GM19467 (cell line): Measurements from ENCODE around the gene ADGRE1.

Source experiments
- ATAC-seq: cut with Tn5 transposase; IDR thresholded peaks from one replicate; pipeline ENCODE4 v1.9.1; 2021; ENCODE audit warnings: mild to moderate bottlenecking, moderate library complexity; ENCODE audit not compliant: unreplicated experiment

The ADGRE1 gene

GRCh38 chr19:6873708-6874431 lies 13.5 kb upstream of the ADGRE1 start:
- ATAC-seq, result no peak

GRCh38 chr19:6875218-6875617 lies 12.2 kb upstream of the ADGRE1 start:
- ATAC-seq, result no peak

- ATAC-seq, result no peak
Observed at GRCh38 chr19:6876748-6877147, 10.6 kb upstream of the ADGRE1 start.

- ATAC-seq, result no peak
Observed at GRCh38 chr19:6877766-6878165, 9.6 kb upstream of the ADGRE1 start.

GRCh38 chr19:6886277-6886897 lies 992 bp upstream of the ADGRE1 start:
- no peak for ATAC-seq

- no peak for ATAC-seq
Observed at GRCh38 chr19:6888967-6889366, 1.6 kb downstream of the ADGRE1 start.

- ATAC-seq, result no peak
Observed at GRCh38 chr19:6890401-6890913, 3.1 kb downstream of the ADGRE1 start.

GRCh38 chr19:6890938-6891337 lies 3.6 kb downstream of the ADGRE1 start:
- no peak for ATAC-seq

GRCh38 chr19:6891761-6892385 lies 4.5 kb downstream of the ADGRE1 start:
- ATAC-seq, result no peak

GRCh38 chr19:6894313-6894712 lies 6.9 kb downstream of the ADGRE1 start:
- no peak for ATAC-seq

GRCh38 chr19:6903446-6903845 lies 16.1 kb downstream of the ADGRE1 start:
- no peak for ATAC-seq

- ATAC-seq, result no peak
Observed at GRCh38 chr19:6906559-6907060, 19.2 kb downstream of the ADGRE1 start.

GRCh38 chr19:6911523-6911922 lies 24.1 kb downstream of the ADGRE1 start:
- ATAC-seq, result no peak

GRCh38 chr19:6914321-6914720 lies 26.9 kb downstream of the ADGRE1 start:
- ATAC-seq, result no peak

GRCh38 chr19:6916952-6917351 lies 29.6 kb downstream of the ADGRE1 start:
- ATAC-seq, result no peak

- ATAC-seq, result no peak
Observed at GRCh38 chr19:6925386-6925785, 38.0 kb downstream of the ADGRE1 start.

GRCh38 chr19:6925801-6926751 lies 38.7 kb downstream of the ADGRE1 start:
- ATAC-seq, result no peak

GRCh38 chr19:6930190-6930589 lies 42.8 kb downstream of the ADGRE1 start:
- no peak for ATAC-seq

GRCh38 chr19:6935069-6935468 lies 47.7 kb downstream of the ADGRE1 start:
- no peak for ATAC-seq

- no peak for ATAC-seq
Observed at GRCh38 chr19:6935618-6936017, 48.2 kb downstream of the ADGRE1 start.

- ATAC-seq, result no peak
Observed at GRCh38 chr19:6945733-6946132, 58.4 kb downstream of the ADGRE1 start.
